Activated CD8-positive, alpha-beta memory T cell treated with anti-CD3 and anti-CD28 coated beads for 4 hours (primary cell): ENCODE data around the gene MX1.

Source experiments
- DNase-seq, 2 donors: peaks; one replicate each; pipeline ENCODE4 v3.0.0-alpha.2; 2020; ENCODE audit warnings: low read depth in 2 of 2

Gene MX1

DNA sequence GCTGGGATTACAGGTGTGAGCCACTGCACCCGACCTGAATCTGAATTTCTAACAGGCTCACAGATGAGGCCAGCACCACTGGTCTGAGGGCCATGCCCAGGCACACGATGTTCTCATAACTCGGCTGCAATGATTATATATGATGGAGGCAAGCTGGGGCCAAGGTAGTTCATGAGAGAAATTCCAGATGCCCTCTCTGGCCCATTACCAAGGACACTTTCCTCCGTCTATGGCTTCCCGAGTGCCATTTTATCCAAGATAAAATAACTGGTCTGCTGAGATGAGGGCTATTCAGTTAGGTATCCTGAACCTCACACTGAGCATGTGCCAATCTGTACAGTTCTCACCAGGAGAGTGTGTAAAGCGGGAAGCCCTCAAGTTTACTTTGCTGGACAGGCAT is 65.4 kb downstream of the MX1 start:
- DNase-seq: no peak

DNA sequence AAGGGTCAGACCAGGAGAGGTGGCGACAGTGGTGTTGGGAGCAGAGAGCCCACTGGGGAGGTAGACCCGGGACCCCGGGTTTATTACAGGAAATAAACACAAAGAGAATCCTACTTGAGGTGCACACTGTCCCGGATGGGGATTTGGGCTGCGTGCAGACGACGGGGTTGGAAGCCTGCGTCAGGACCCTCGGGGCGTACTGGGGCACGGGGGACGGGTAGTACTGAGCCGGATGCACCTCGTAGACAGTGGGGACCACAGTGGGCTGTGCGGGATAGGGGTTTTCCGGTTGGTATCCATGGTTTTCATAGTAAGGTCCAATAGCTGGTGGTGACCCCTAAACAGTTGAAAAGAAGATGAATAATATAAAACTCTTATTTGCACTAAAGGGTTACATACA is 68.2 kb downstream of the MX1 start:
- no peak for DNase-seq

DNA sequence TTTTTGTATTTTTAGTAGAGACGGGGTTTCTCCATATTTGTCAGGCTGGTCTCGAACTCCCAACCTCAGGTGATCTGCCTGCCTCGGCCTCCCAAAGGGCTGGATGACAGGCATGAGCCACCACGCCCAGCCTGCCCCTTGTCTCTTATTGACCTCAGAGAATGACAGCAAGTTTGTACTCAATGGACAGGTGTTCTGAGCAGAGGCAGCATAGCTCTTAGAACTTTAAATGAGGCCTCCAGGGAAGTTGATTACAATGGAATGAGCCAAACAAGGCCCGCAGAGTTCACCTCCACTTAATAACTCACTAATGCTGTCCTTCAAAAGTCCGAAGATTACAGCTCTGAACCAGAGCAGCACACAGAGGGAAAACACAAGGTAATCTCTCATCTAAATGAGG is 71.0 kb downstream of the MX1 start:
- DNase-seq: no peak

DNA sequence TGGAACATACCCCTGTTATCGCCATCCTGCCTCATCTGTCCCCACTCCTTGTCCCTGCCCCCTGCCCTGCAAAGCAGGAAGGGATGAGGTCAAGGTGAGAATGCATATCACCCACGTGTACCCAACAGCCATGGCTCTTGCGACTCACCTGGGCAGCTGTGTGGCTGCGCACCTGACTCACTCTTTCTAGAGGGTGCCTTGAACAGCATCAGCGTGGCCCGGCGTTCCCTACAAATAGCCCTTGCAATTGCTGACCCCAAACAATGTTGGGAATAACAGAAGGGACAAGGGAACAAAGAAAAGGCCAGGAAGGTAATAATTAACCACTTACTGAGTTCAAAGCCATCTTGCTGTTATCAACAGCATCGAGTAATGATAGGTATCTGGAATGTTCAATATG is 71.7 kb downstream of the MX1 start:
- no peak for DNase-seq

DNA sequence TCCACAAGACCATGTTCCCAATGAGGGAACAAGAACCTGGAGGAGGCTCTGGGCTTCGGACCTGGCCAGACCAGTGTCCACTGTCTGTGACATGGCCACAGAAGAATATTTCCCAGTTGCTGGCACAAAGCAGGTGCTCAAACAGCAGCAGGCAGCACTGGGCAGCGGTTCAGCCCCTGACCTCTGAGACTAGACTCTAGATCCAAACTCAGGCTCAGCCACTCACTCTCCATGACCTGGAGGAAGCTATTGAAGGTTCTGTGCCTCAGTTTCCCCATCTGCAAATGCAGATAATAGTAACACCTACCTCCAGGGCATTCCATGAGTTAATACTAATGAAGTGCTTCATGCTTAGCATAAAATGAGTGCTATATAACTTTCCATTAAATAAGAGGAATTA is 73.9 kb downstream of the MX1 start:
- DNase-seq: no peak

DNA sequence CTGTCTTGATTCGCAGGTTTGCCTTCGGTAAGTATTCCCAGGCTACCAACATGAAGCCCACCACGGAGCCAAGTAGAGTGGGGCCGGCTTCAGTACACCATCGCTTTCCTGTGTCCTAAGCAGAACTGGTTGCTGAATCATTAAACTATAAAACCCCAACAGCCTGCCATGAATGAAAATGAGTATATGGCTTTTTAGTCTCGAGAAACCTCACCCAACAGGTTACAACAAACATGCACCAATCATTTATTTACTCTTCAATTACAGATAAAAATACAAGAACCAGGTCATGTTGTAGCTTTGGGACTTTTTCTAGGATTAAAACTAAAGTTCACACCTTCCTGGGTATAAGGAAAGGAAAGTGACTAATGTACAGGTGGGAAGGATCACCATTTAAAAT is 74.3 kb downstream of the MX1 start:
- DNase-seq: no peak

DNA sequence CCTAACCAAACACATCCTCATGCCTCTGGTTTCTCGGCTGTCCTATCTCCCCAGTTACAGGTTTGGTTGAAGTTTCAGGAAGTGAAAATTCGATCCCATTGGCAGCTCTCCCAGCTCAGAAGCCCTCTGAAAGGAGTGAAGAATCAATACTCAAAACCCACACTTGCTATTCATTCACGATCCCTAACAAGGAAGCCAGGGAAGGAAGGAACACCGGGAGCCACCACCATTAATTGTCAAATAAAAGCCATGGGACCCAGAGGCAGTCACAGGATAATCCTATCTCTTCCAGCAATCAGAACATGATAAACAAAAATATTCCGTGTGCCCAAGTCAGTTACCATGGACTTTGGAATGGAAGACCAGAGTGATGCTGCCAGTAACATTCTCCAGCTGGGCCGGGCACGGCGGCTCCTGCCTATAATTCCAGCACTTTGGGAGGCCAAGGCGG is 74.9 kb downstream of the MX1 start:
- DNase-seq: no peak

DNA sequence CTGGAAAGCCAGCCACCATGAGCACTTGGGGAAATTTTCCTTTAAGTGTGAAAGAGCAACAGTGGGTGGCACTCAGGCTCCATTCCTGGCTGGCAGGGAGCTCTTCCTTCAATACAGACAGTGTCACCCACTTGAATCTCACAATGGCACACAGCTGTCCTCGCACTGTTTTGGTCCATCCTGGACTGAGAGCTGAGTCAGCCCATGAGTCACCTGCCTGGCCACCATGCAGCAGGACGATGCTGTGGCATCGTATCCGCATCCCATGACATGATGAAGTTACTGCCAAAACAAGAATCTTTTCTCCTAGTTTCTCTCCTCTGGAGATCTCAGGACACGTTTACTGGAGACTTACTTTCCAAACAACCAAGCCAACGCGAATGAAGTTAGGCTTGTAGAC is 75.9 kb downstream of the MX1 start:
- DNase-seq: no peak

DNA sequence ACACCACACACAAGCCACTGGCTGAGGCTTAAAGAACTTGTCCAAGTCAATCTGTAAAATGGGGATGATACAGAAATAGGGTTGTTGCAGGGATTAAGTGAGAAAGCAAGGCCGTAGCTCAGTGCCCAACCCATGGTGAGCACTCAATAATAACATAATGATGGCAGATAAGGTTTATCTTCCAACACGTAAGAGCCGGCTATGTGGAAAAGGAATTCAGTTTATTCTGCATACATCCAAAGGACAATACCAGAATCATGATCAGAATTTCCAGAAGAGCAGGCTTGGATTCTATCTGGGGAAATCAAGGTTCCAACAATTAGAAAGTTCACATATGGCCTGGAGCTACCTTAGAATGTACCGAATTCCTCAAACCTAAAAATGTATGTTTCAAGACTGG is 77.3 kb downstream of the MX1 start:
- DNase-seq: no peak

DNA sequence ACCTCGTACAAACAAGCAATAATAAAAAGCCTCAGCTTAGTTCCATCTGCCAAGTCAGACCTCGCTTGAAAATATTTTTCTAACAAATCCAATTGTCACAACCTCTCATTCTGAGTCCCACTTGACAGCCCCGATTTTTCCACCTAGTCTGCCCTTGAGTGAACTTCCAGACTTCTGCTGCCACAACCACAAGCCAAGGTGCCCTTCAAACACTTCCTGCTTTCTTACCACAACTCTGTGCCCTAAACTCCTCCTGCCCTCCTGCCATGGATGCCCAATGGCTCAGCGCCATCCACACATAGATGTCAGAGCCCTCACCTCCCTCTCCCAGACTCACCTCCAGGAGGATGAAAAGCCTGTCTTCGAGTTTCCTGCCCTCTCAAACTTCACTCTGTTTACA is 78.0 kb downstream of the MX1 start:
- DNase-seq: no peak

DNA sequence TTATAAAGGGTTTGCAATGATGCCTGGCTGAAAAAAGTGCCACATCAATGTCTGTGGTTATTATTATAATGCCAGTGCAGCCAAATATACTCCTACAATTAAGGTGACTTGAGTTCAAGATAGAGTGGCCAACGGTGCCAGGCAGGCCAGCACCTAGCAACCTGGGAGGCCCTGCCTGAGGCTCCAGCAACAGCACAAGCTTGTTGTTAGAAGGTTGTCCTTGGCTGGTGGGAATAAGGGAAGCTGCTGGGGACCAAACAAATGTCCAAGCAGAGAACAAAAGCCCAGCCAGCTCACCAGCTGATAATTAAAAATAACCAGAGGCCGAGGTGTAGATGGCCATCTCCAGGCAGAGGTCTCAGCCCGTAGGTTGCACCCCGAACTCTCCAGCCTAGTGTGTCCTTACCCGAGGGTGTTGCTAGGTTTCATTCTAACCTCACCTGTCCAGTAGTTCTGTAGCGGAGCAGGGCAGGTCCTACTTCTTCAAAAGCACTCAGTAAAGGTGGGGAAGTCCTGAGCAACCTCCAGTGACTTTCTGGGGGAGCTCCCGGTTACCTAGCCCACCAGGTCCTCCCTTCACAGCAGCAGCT is 80.1 kb downstream of the MX1 start:
- DNase-seq: no peak

DNA sequence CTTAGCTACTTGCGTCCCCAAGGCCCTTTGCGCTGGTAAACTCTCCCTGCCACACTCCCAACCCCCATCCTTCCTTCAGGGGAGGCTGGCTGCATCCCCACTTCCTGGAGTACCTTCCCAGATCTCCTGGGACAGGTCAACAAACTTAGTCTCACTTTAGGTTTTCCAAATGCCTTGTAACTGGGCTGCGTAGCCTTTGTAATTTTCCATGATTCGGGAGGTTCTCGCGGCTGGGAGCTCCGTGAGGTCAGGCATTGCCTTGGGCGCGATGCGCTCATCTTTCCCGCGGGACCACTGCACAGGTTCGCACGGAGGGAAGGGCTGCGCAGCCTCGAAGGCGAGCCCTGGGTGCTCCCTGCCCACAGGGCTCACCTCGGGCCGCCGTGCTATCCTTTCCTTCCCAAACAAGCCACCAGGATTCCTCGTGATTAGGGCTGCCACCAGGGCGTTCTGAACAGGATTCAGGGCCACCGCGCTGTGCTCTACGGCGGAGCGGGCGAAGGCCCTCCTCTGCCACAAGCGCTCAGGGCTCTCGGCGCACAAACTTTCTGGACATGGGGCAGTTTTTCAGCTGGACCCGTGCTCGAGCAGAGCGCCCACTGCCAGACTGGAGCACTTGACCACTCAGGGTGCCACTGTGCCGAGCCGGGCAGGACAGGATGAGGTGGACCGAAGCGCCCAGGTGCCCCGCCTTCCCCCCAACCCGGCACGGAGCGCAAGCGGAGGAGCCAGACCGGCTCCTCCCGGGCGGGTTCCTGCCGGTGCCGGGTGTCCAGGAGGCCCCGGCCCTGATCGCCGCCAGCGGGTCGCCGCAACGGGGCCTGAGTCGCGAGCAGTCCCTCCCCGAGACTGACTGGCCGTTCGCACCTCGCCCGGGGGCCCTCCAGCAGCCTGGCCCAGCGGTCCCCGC is 80.8 kb downstream of the MX1 start:
- DNase-seq: no peak

DNA sequence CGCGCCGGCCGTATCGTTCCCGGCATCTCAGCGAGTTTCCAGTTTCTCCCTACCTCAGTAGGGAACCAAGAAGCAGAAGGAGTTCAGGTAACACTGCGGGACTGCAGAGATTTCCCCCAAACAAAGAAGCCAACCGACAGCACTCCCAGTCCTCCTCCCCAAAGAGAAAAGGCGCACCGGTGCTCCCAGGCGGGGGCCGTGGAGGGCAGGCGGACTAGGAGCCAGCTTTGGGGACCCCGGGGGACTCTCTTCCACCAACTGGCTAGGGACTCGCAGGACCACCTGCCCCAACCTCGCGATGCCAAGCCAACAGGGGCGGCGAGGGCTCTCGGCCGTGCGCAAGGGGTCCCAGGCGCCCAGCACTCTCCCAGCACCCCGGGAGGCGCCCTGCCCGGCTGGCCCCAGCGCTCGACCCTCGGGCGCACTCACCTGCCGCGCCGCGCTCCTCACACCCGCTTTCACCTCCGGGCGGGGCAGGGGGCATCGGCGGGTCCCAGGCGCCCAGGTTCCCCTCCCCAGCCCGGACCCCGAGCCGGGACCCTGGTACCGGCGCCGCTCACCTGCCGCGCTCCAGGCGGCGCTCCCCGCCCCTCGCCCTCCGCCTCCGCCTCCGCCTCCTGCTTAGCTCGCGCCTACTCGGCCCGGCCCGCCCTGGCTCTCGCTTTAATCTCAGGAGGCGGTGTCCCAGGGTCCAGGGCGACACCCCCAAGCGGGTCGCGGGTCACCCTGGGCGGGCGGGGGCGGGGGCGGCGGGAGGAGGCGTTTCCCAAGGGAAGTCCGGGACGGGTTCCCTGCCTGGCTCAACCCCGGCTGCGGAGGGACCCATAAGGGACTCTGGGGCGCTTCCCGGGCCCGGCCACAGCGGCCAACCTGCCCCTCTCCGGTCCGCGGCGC is 81.7 kb downstream of the MX1 start, which contains the start of gene TMPRSS2:
TMPRSS2 (minus strand) TSS at position 638 of the 894 bp plus-strand sequence. CDS start 10,025 bp downstream, outside the sequence.
- no peak for DNase-seq

DNA sequence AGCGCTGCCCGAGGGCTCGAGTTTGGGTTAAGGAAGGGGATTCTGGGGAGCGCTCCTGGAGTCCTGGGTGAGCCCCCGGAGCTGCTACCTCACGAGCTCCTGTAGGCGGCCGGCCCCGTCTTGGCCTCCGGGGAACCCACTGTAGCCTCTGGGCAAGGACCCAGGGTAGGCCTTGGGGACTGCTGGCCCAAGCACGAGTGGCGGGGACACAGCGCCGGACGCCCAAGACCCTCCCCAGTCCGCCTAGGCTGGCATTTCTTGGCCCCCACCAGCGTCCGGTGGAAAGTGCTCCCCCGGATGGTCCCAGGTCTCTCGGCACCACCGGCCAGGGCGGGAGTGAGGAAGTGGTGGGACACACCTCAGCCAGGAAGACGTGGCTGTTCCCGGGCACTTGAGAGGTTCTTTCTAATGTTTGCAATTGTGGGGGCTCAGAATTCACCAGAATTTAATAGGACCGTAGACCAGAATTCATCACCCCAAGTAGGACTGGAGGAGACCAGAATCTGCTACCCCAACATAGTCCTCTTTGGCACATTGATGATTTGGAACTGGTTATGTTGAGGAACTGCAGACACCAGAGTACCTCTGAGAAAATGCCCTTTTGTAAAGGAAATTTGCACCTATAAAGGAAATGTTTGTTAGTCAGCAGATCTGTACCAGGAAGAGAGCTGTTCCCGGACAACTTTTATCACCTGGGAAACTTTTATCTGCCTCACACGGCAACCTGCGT is 82.5 kb downstream of the MX1 start:
- DNase-seq: no peak
